ENCODE measurements around the gene RIPOR2. TPM values are rescaled to one million over a fixed set of nuclear protein-coding genes. Genes with fewer than 3 reads are reported as not detected.
A peak's percentile ranks its signal among the peaks of the same experiment; 100 is the strongest.

RIPOR2 gene
- total RNA-seq (1 to 10 TPM; 2.1 to 2.9 (median 2.4) TPM), polyA plus RNA-seq (0.59 TPM)
- long read RNA-seq, donor 1, result 0 reads
- long read RNA-seq, donor 2, partial matches to known transcripts, result 0 of 1 reads
- long read RNA-seq, donor 2, other reads (novel, unspliced or antisense), result 1 of 1 reads
- long read RNA-seq, donor 3, partial matches to known transcripts, result 0 of 3 reads
- long read RNA-seq, donor 3, other reads (novel, unspliced or antisense), result 2 of 3 reads
- long read RNA-seq, donor 4, partial matches to known transcripts, result 0 of 1 reads
- long read RNA-seq, donor 4, other reads (novel, unspliced or antisense), result 0 of 1 reads

GRCh38 chr6:24935366-24936152 is at the start of gene RIPOR2:
TSS of gene RIPOR2 (minus strand) at chr6:24935960. CDS start at chr6:24935898, 62 bp downstream.
- intact Hi-C loops (cut with DNase I), result no loop called here
- DNase-seq, result peak; percentile 29 to 70 (median 51)

GRCh38 chr6:24985323-24985722 is 49.6 kb upstream of the RIPOR2 start:
- Histone ChIP-seq H3K9me3 (ENCODE audit: control insufficient read depth, low read length) (no peaks in the 10 kb centered on the region), H3K27me3 (ENCODE audit: control insufficient read depth, insufficient read depth) (no peaks in the 10 kb centered on the region), H3K4me3 (ENCODE audit: low read length) (no peak overlapping the region), H3K4me1 (ENCODE audit: control insufficient read depth, insufficient read depth, low read length) (peaks cover 4% of the 10 kb centered on the region), H3K27ac (ENCODE audit: low read length) (no peak overlapping the region)
- 75% methylated on average over 2 of the region's 2 CpGs for WGBS
- intact Hi-C loops (cut with DNase I), result no loop called here
- ATAC-seq, result no peak
- no peak for DNase-seq

More at GRCh38 chr6:24935366-24936152, at the start of gene RIPOR2:
- Histone ChIP-seq H3K27me3 (ENCODE audit: control insufficient read depth, insufficient read depth) (no peaks in the 10 kb centered on the region), H3K9me3 (ENCODE audit: control insufficient read depth, low read length) (no peaks in the 10 kb centered on the region), H3K4me3 (ENCODE audit: low read length) (no peak within 1 kb of the TSS), H3K27ac (ENCODE audit: low read length) (no peak within 1 kb of the TSS), H3K4me1 (ENCODE audit: control insufficient read depth, insufficient read depth, low read length) (peaks cover 2% of the 10 kb centered on the region)
- ATAC-seq, result peak; percentile 32 to 41
- WGBS, result 59% methylated on average over 10 of the region's 10 CpGs

- intact Hi-C loops (cut with DNase I), result no loop called here
- no peak overlapping the region for H3K4me3 ChIP-seq (ENCODE audit: low read length)
- ATAC-seq, result no peak
- H3K27ac ChIP-seq (ENCODE audit: low read length), result no peak overlapping the region
- H3K9me3 ChIP-seq (ENCODE audit: control insufficient read depth, low read length), result no peaks in the 10 kb centered on the region
- no peak for DNase-seq
- H3K4me1 ChIP-seq (ENCODE audit: control insufficient read depth, insufficient read depth, low read length), result peaks cover 4% of the 10 kb centered on the region
- no peaks in the 10 kb centered on the region for H3K27me3 ChIP-seq (ENCODE audit: control insufficient read depth, insufficient read depth)
Measured at GRCh38 chr6:24982231-24982630, 46.5 kb upstream of the RIPOR2 start.

- 69% methylated on average over 4 of the region's 4 CpGs for WGBS
- intact Hi-C loops (cut with DNase I), result no loop called here
- peak; percentile 31 to 35 for ATAC-seq
- Histone ChIP-seq H3K27me3 (ENCODE audit: control insufficient read depth, insufficient read depth) (no peaks in the 10 kb centered on the region), H3K27ac (ENCODE audit: low read length) (no peak overlapping the region), H3K4me3 (ENCODE audit: low read length) (no peak overlapping the region), H3K9me3 (ENCODE audit: control insufficient read depth, low read length) (no peaks in the 10 kb centered on the region), H3K4me1 (ENCODE audit: control insufficient read depth, insufficient read depth, low read length) (peaks cover 4% of the 10 kb centered on the region)
- DNase-seq, result no peak
Measured at GRCh38 chr6:24981386-24981760, 45.6 kb upstream of the RIPOR2 start.

- Histone ChIP-seq H3K4me3 (ENCODE audit: low read length) (no peak overlapping the region), H3K4me1 (ENCODE audit: control insufficient read depth, insufficient read depth, low read length) (peaks cover 4% of the 10 kb centered on the region), H3K9me3 (ENCODE audit: control insufficient read depth, low read length) (no peaks in the 10 kb centered on the region), H3K27ac (ENCODE audit: low read length) (no peak overlapping the region), H3K27me3 (ENCODE audit: control insufficient read depth, insufficient read depth) (no peaks in the 10 kb centered on the region)
- ATAC-seq (peak; percentile 57 to 65), DNase-seq (no peak)
- WGBS, result 66% methylated on average over 4 of the region's 4 CpGs
- intact Hi-C loops (cut with DNase I), result no loop called here
Measured at GRCh38 chr6:24980507-24981385, 45.0 kb upstream of the RIPOR2 start.

GRCh38 chr6:24979176-24979575 is 43.4 kb upstream of the RIPOR2 start:
- H3K27me3 ChIP-seq (ENCODE audit: control insufficient read depth, insufficient read depth), result no peaks in the 10 kb centered on the region
- H3K27ac ChIP-seq (ENCODE audit: low read length), result no peak overlapping the region
- no peak overlapping the region for H3K4me3 ChIP-seq (ENCODE audit: low read length)
- intact Hi-C loops (cut with DNase I), result no loop called here
- ATAC-seq (no peak), DNase-seq (no peak)
- peaks cover 4% of the 10 kb centered on the region for H3K4me1 ChIP-seq (ENCODE audit: control insufficient read depth, insufficient read depth, low read length)
- no peaks in the 10 kb centered on the region for H3K9me3 ChIP-seq (ENCODE audit: control insufficient read depth, low read length)
- WGBS, result 77% methylated on average over 2 of the region's 2 CpGs

GRCh38 chr6:24974182-24975171 is 38.7 kb upstream of the RIPOR2 start:
- Histone ChIP-seq H3K4me3 (ENCODE audit: low read length) (no peak overlapping the region), H3K9me3 (ENCODE audit: control insufficient read depth, low read length) (no peaks in the 10 kb centered on the region), H3K27me3 (ENCODE audit: control insufficient read depth, insufficient read depth) (no peaks in the 10 kb centered on the region), H3K4me1 (ENCODE audit: control insufficient read depth, insufficient read depth, low read length) (no peaks in the 10 kb centered on the region), H3K27ac (ENCODE audit: low read length) (no peak overlapping the region)
- ATAC-seq (no peak), DNase-seq (no peak)
- intact Hi-C loops (cut with DNase I), result no loop called here
- WGBS, result 84% methylated on average over 7 of the region's 7 CpGs

GRCh38 chr6:24972311-24972958 is 36.7 kb upstream of the RIPOR2 start:
- no peaks in the 10 kb centered on the region for H3K27me3 ChIP-seq (ENCODE audit: control insufficient read depth, insufficient read depth)
- DNase-seq, result no peak
- no peaks in the 10 kb centered on the region for H3K9me3 ChIP-seq (ENCODE audit: control insufficient read depth, low read length)
- ATAC-seq, result no peak
- H3K4me3 ChIP-seq (ENCODE audit: low read length), result no peak overlapping the region
- H3K4me1 ChIP-seq (ENCODE audit: control insufficient read depth, insufficient read depth, low read length), result no peaks in the 10 kb centered on the region
- H3K27ac ChIP-seq (ENCODE audit: low read length), result no peak overlapping the region
- WGBS, result 74% methylated on average over 3 of the region's 3 CpGs
- intact Hi-C loops (cut with DNase I), result no loop called here

GRCh38 chr6:24971067-24971466 is 35.3 kb upstream of the RIPOR2 start:
- DNase-seq, result no peak
- intact Hi-C loops (cut with DNase I), result no loop called here
- H3K9me3 ChIP-seq (ENCODE audit: control insufficient read depth, low read length), result no peaks in the 10 kb centered on the region
- H3K4me3 ChIP-seq (ENCODE audit: low read length), result no peak overlapping the region
- no peak for ATAC-seq
- H3K27ac ChIP-seq (ENCODE audit: low read length), result no peak overlapping the region
- H3K27me3 ChIP-seq (ENCODE audit: control insufficient read depth, insufficient read depth), result no peaks in the 10 kb centered on the region
- 97% methylated on average over 2 of the region's 2 CpGs for WGBS
- H3K4me1 ChIP-seq (ENCODE audit: control insufficient read depth, insufficient read depth, low read length), result no peaks in the 10 kb centered on the region
